NCI-H524 (cell line): ENCODE measurements around the gene KHDRBS2.

Source experiments
- DNase-seq, 2 experiments: peaks; one replicate each; lab custom pipeline; 2025; lab: John Stamatoyannopoulos, UW

The KHDRBS2 gene

DNA sequence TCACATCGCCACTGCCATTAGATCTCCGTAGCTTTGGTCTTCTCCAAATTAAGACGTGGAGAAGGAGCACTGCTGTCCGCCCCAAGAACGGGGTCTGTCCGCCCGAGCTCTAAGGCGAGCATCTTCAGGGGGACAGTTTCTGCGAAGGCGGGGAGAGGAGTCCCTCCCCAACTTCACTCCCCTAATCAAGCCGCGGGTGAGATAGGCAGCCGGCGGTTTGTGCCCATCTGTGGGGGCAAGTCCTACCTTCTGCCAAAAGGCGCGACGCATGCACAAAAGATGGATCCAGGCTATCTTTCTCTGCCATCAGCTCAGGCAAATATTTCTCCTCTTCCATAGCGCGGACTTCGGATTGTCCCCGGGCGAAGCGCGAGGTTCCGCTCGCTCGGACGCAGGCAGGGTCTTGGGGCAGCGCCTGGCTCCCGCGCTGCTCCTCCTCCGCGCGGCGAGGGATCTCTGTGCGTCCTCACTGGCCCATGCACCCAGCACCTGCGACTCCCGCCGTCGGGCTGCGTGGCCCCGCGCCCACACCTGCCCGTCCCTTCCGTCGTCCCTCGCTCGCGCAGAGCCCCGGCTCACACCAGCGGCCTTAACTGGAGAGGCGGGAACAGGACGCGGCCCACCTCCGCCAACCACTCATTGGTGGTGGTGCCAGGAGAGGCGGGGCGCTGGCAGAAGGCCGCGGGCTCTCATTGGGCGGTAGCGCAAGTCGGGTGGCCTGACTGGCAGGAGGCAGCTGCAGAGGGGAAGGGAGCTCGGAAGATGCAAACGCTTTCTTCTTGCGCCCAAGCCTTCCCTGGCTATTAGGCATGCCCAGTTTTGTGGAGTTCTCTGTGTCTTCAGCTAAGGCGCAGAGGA lies at the start of gene KHDRBS2:
KHDRBS2 (minus strand) TSS at position 614 of the 858 bp plus-strand sequence.
- peak; percentile 90 to 95 for DNase-seq

GRCh38 chr6:62328607-62329006 lies 42.6 kb upstream of the KHDRBS2 start:
- no peak for DNase-seq

GRCh38 chr6:62324834-62325233 lies 38.8 kb upstream of the KHDRBS2 start:
- DNase-seq, result no peak

- no peak for DNase-seq
Observed at GRCh38 chr6:62323818-62324431, 37.9 kb upstream of the KHDRBS2 start.

DNA sequence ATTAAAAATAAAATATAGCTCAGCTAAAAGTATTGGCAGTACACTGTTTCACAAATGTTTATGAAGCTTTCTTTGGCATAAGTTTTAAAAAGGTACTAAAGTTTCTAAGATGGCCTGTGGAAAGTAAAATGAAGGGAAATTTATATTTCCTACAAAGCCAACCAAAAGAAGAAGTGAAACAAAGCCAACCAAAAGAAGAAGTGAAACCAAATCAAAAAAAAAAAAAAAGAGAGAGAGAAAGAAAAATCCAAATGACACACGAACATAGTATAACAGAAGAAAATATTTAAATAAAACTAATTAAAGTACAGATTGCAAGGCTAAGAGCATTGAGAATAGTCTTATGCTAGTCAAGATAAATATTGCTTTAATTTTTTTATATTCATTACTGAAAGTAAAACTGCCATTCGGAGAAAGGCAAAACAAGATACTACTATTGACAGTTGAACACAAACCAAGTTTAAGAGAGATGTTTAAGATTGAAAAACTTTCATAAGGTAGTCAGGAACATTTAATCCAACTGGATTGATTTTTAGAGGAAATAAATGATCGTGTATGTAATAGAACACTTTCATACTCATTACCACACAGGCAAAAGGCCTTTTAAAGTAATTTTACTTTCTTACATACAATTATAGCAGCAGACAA lies 12.8 kb upstream of the KHDRBS2 start:
- DNase-seq, result no peak

DNA sequence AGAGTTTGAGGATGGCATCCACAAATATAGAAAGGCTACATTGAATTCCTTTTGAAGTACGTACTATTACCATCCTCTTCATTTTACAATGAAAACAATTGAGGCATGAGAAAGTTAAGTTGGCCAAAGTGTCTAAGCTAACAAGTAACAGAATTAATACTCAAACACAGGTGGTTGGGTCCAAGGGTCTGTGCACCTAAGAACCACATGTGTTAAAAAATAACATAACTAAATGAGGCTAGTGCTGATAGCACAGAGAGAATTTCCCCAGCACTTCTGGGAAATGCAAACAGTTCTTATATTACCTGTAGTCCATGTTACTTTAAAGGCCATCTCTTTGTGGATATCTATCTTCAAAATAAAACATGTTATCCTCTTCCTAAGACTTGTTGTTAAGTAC lies 10.5 kb upstream of the KHDRBS2 start:
- no peak for DNase-seq

- no peak for DNase-seq
Observed at GRCh38 chr6:62288974-62289373, 2.9 kb upstream of the KHDRBS2 start.

- no peak for DNase-seq
Observed at GRCh38 chr6:62288562-62288961, 2.5 kb upstream of the KHDRBS2 start.

DNA sequence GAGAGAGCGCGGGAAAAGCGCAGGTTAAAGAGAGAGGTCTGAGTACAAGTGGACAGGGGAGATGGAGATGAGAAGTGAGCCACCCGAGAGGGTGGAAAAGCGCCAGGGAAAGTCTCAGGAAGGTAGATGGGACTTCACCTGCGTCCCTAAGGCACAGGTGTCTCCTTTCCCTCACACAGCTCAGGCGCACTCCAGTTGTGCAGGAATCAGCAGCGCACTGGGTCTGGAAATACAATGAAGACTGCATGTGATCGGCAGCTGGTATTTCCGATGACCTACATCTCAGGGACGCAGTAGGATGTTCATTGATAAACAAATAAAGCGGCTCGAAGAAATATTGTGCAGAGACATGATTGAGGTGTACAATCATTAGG lies 432 bp upstream of the KHDRBS2 start:
- no peak for DNase-seq

DNA sequence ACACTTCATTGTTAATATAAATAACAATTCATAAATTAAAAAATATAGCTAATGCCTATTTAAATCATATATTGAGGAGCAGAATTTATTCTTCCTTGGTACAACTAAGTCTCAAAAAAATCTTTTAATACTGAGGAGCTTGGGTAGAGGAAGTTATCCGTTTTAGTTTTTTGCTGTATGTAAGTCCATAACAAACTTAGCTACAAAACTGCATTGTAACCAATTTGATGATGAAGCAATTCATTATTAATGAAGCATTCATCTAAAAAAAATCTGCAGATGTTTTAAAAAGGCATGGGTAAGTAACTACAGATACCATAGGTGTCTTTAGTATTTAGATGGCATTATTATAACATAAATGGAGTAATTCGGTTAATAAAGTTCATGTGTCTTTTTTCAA lies 1.3 kb downstream of the KHDRBS2 start:
- DNase-seq, result no peak

GRCh38 chr6:62283796-62284411 lies 2.1 kb downstream of the KHDRBS2 start:
- DNase-seq, result peak in 1 of 2 experiments; percentile 70

- DNase-seq, result no peak
Observed at GRCh38 chr6:62283365-62283764, 2.7 kb downstream of the KHDRBS2 start.

- no peak for DNase-seq
Observed at GRCh38 chr6:62280099-62280498, 5.9 kb downstream of the KHDRBS2 start.

- no peak for DNase-seq
Observed at GRCh38 chr6:62272114-62272513, 13.9 kb downstream of the KHDRBS2 start.

- DNase-seq, result peak in 1 of 2 experiments; percentile 55
Observed at GRCh38 chr6:62265906-62266525, 20.0 kb downstream of the KHDRBS2 start.

DNA sequence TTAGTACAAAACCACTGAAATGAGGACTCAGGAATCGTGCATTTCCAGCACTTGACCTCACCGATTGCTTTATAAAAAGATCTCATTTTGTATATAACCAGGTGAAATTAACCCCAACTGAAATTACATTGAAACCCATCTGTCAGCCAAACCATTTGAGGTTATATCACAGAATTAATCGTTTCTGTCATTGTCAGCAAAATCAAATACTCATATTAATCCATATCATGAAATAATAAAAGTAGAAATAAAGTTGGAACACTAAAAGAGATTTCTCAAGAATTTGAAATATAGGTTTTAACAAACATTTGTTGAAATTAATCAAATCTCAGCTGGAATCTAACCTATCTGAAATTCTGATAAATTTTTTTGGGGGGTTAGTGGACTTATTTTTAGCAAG lies 23.7 kb downstream of the KHDRBS2 start:
- no peak for DNase-seq

GRCh38 chr6:62246087-62246486 lies 39.9 kb downstream of the KHDRBS2 start:
- no peak for DNase-seq

DNA sequence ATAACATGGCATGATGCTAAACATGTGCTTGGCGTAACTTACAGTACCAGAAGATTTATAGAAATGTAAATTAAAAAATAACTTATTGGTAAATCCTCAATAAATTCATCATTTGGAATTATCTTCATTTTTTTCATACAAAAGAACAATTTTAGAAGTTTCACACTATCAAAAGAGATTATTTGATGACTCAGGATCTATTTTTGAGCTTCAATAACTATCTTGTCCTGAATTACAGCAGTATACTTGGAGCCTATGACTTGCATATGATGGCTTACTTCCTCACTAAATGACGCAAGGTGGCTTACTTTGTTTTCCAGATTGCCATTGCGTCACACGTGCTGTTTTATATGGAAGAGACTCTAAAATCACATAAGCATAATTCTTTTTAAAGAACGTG lies 49.2 kb downstream of the KHDRBS2 start:
- DNase-seq, result no peak

GRCh38 chr6:62229231-62229630 lies 56.8 kb downstream of the KHDRBS2 start:
- peak in 1 of 2 experiments; percentile 16 for DNase-seq

DNA sequence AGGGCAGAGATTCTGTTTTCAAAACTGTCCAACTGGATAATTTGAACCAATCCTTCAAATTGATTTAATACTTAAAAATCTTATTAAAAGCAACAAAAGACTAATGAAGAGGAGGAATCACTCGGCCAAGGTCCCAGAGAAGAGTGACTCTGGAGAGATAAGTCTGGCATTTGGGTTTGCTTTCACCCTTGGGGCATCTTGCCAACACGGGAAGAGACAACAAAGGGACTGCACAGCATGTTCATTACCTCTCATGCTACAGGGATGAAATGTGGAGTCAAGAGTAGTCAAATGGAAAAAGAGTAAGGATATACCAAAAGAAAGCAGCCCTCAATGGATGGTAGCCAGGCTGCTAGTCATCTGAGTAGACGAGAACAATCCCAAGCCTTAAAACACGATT lies 68.2 kb downstream of the KHDRBS2 start:
- DNase-seq, result no peak

- no peak for DNase-seq
Observed at GRCh38 chr6:62202078-62202477, 83.9 kb downstream of the KHDRBS2 start.

- DNase-seq, result no peak
Observed at GRCh38 chr6:62192593-62192992, 93.4 kb downstream of the KHDRBS2 start.
